Gastroesophageal sphincter (tissue), 2 donors: ENCODE results near the gene FAM171A1.

Experiments
- EP300 ChIP-seq: sonication (generic); formaldehyde crosslinking; IDR thresholded peaks from one replicate; pipeline ENCODE4 v1.6.1; 2017; ENCODE audit warnings: antibody characterized with exemption, mild to moderate bottlenecking
- POLR2A ChIP-seq, 2 donors: fragments of 450-650 bp; IDR thresholded peaks; one replicate each; pipeline ENCODE4 v1.6.1; 2017; ENCODE audit warnings: antibody characterized with exemption in 2 of 2, mild to moderate bottlenecking in 2 of 2, moderate library complexity in 1 of 2

- no peak for TF ChIP-seq POLR2A (IDR thresholded peaks at IDR 0.05)
- TF ChIP-seq EP300 = no peak
Measured at GRCh38 chr10:15325243-15325943, 45.7 kb downstream of the FAM171A1 start.
